Liver (tissue), 9 donors: ENCODE measurements around the gene ATP7A. TPM values are rescaled to one million over a fixed set of nuclear protein-coding genes. Genes with fewer than 3 reads are reported as not detected.
"Not testable (repeated sequence)": the region's sequence is repeated elsewhere in the genome, so short reads cannot be mapped to it uniquely, and the experiment has no call there.

ENCODE experiments used
- DNase-seq: peaks from one replicate; pipeline ENCODE4 v3.0.0-alpha.2; 2017; ENCODE audit warnings: low spot score
- H3K27ac ChIP-seq, 2 donors: one replicate each; pipeline ENCODE4 v1.7.0; 2013; ENCODE audit warnings: inconsistent platforms in 2 of 2, low read length in 2 of 2, control low read depth in 1 of 2, low read depth in 1 of 2, mild to moderate bottlenecking in 1 of 2
- H3K27me3 ChIP-seq, 4 donors: one replicate each; pipeline versions ENCODE4 v1.6.1 to v1.7.0; 2013; ENCODE audit warnings: low read length in 3 of 4, inconsistent platforms in 1 of 4, mild to moderate bottlenecking in 1 of 4, moderate library complexity in 1 of 4; ENCODE audit not compliant: control insufficient read depth in 4 of 4, insufficient read depth in 4 of 4
- H3K36me3 ChIP-seq, 4 donors: one replicate each; pipeline versions ENCODE4 v1.6.1 to v1.7.0; 2013; ENCODE audit warnings: low read length in 3 of 4, mild to moderate bottlenecking in 3 of 4, low read depth in 1 of 4, moderate library complexity in 1 of 4; ENCODE audit not compliant: control insufficient read depth in 4 of 4, insufficient read depth in 3 of 4
- H3K4me1 ChIP-seq, 4 donors: one replicate each; pipeline versions ENCODE4 v1.6.1 to v1.7.0; 2013; ENCODE audit warnings: low read length in 3 of 4, mild to moderate bottlenecking in 3 of 4, moderate library complexity in 1 of 4; ENCODE audit not compliant: control insufficient read depth in 4 of 4, insufficient read depth in 4 of 4
- H3K4me3 ChIP-seq, 3 donors: one replicate each; pipeline versions ENCODE4 v1.6.1 to v1.7.0; 2013; ENCODE audit warnings: low read length in 3 of 3, control low read depth in 1 of 3, low read depth in 1 of 3, mild to moderate bottlenecking in 1 of 3
- H3K9ac ChIP-seq, 2 donors: one replicate each; pipeline ENCODE4 v1.7.0; 2013; ENCODE audit warnings: low read length in 2 of 2, mild to moderate bottlenecking in 2 of 2, moderate library complexity in 2 of 2, control low read depth in 1 of 2, low read depth in 1 of 2
- H3K9me3 ChIP-seq, 4 donors: one replicate each; pipeline versions ENCODE4 v1.6.1 to v1.7.0; 2013; ENCODE audit warnings: low read length in 3 of 4; ENCODE audit not compliant: control insufficient read depth in 4 of 4
- EGR1 ChIP-seq, 2 donors: IDR thresholded peaks; 2 replicates each; pipeline ENCODE4 v1.6.1; 2016 to 2018; ENCODE audit warnings: antibody characterized with exemption in 2 of 2, low read depth in 2 of 2
- FOXA1 ChIP-seq: IDR thresholded peaks from 2 replicates; pipeline ENCODE4 v1.6.1; 2016; ENCODE audit warnings: antibody characterized with exemption
- FOXA2 ChIP-seq: IDR thresholded peaks from 2 replicates; pipeline ENCODE4 v1.6.1; 2016; ENCODE audit warnings: antibody characterized with exemption
- GABPA ChIP-seq, 2 donors: IDR thresholded peaks in 1 of 2; conservative IDR thresholded peaks in 1 of 2; 2 replicates each; pipeline ENCODE4 v1.6.1; 2016; ENCODE audit warnings: antibody characterized with exemption in 2 of 2, mild to moderate bottlenecking in 1 of 2, moderate library complexity in 1 of 2
- HNF4A ChIP-seq, 2 donors: conservative IDR thresholded peaks; 2 replicates each; pipeline ENCODE4 v1.6.1; 2016; ENCODE audit warnings: antibody characterized with exemption in 2 of 2, mild to moderate bottlenecking in 2 of 2
- HNF4G ChIP-seq: IDR thresholded peaks from 2 replicates; pipeline ENCODE4 v1.6.1; 2016; ENCODE audit warnings: antibody characterized with exemption
- NR2F2 ChIP-seq: IDR thresholded peaks from 2 replicates; pipeline ENCODE4 v1.6.1; 2016; ENCODE audit warnings: antibody characterized with exemption
- RAD21 ChIP-seq, 2 donors: IDR thresholded peaks; 2 replicates each; pipeline ENCODE4 v1.6.1; 2016; ENCODE audit warnings: antibody characterized with exemption in 2 of 2, mild to moderate bottlenecking in 2 of 2
- RXRA ChIP-seq, 2 donors: IDR thresholded peaks; 2 replicates each; pipeline ENCODE4 v1.6.1; 2017 to 2018; ENCODE audit warnings: antibody characterized with exemption in 2 of 2, mild to moderate bottlenecking in 1 of 2
- SP1 ChIP-seq: IDR thresholded peaks from 2 replicates; pipeline ENCODE4 v1.6.1; 2018; ENCODE audit warnings: antibody characterized with exemption, mild to moderate bottlenecking
- TAF1 ChIP-seq: conservative IDR thresholded peaks from 2 replicates; pipeline ENCODE4 v1.6.1; 2016; ENCODE audit warnings: antibody characterized with exemption, mild to moderate bottlenecking
- YY1 ChIP-seq: IDR thresholded peaks from 2 replicates; pipeline ENCODE4 v1.6.1; 2016; ENCODE audit warnings: antibody characterized with exemption, mild to moderate bottlenecking
- WGBS: extraction: QIAGEN DNeasy Blood & Tissue Kit; methylation state at CpG from one replicate; pipeline ENCODE4 v1.1.7; 2013; 5-methylcytosine and 5-hydroxymethylcytosine counted together
- polyA plus RNA-seq, 2 donors: library from polyadenylated mRNA; stranded (reverse) in 1 of 2; unstranded in 1 of 2; fragments of 200-250 nt in 1 of 2; fragments of >200 nt in 1 of 2; fragmentation: Nextera tagmentation in 1 of 2; extraction: Ambion mirVana in 1 of 2; gene quantifications; one replicate each; pipeline versions ENCODE4 v1.2.1 to v1.2.3, GENCODE V29; 2013 to 2015
- total RNA-seq, 2 donors: library from RNA; depleted of rRNA; stranded (reverse); fragments of >200 nt; gene quantifications; one replicate each; pipeline ENCODE4 v1.2.3, GENCODE V29; 2014
- TF ChIP-seq, protein P1 (sequence below): fragments of 150-350 bp; IDR thresholded peaks from 2 replicates; pipeline ENCODE4 v1.5.1; 2017; ENCODE audit warnings: improper control_type of control experiment, low read depth, low read length; ENCODE audit not compliant: missing input control
- TF ChIP-seq, protein P2 (sequence below): IDR thresholded peaks from 2 replicates; pipeline ENCODE4 v1.6.1; 2016; ENCODE audit warnings: antibody characterized with exemption, mild to moderate bottlenecking
- TF ChIP-seq, protein P3 (sequence below): IDR thresholded peaks from 2 replicates; pipeline ENCODE4 v1.6.1; 2016; ENCODE audit warnings: antibody characterized with exemption
- TF ChIP-seq, protein P4 (sequence below): IDR thresholded peaks from 2 replicates; pipeline ENCODE4 v1.6.1; 2016; ENCODE audit warnings: antibody characterized with exemption
- donor health status: healthy.
- donor health status: healthy.
- donor health status: healthy.
- donor health status: healthy.
- donor health status: healthy.

ATP7A gene
- total and polyA plus RNA-seq, 4 donors = 0.75 to 15.3 (median 3.0) TPM

DNA sequence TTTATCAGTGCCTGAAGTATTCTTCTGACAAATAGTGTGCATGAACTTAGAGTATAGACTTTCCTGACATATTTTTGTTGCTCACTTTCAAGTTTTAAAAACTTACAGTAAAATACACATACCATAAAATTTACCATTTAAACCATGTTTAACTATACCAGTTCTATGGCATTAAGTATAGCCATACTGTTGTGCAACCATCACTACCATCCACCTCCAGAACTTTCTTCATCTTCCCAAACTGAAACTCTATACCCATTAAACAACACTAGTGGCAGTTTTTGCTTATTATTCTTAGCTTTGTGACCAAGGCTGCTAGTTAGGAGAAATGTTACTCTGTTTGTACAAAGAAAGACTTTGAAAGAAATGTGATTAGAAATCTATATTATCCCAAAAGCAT is 25.8 kb downstream of the ATP7A start (continued):
- TF ChIP-seq, protein P1, sequence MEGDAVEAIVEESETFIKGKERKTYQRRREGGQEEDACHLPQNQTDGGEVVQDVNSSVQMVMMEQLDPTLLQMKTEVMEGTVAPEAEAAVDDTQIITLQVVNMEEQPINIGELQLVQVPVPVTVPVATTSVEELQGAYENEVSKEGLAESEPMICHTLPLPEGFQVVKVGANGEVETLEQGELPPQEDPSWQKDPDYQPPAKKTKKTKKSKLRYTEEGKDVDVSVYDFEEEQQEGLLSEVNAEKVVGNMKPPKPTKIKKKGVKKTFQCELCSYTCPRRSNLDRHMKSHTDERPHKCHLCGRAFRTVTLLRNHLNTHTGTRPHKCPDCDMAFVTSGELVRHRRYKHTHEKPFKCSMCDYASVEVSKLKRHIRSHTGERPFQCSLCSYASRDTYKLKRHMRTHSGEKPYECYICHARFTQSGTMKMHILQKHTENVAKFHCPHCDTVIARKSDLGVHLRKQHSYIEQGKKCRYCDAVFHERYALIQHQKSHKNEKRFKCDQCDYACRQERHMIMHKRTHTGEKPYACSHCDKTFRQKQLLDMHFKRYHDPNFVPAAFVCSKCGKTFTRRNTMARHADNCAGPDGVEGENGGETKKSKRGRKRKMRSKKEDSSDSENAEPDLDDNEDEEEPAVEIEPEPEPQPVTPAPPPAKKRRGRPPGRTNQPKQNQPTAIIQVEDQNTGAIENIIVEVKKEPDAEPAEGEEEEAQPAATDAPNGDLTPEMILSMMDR = no peak

DNA sequence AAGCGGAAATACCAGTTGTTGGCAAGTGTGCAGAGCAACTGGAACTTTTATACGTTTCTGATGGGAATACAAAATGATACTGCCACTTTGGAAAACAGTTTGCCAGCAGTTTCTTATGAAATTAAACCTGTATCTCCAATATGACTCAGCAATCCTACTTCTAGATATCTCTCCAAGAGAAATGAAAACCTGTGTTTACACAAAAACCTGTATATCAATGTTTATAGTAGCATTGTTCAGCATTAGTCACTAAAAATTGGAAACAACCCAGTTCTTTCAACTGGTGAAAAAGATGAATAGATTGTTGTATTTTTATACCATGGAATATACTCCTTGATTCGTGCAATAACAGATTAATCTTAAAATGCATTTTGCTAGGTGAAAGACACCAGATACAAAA is 26.8 kb downstream of the ATP7A start:
- WGBS = 72% methylated on average over 3 of the region's 3 CpGs
- TF ChIP-seq NR2F2 (no peak), FOXA2 (no peak), GABPA (IDR thresholded peaks at IDR 0.05 in 1 of 2, conservative IDR thresholded peaks at IDR 0.05 in 1 of 2) (no peak), RAD21 (IDR thresholded peaks at IDR 0.05) (no peak), EGR1 (IDR thresholded peaks at IDR 0.05; ENCODE audit: low read depth in 2 of 2) (no peak), HNF4G (no peak), RXRA (IDR thresholded peaks at IDR 0.05) (no peak), YY1 (no peak), HNF4A (conservative IDR thresholded peaks at IDR 0.05) (no peak), TAF1 (no peak), SP1 (no peak)
- TF ChIP-seq, protein P2, sequence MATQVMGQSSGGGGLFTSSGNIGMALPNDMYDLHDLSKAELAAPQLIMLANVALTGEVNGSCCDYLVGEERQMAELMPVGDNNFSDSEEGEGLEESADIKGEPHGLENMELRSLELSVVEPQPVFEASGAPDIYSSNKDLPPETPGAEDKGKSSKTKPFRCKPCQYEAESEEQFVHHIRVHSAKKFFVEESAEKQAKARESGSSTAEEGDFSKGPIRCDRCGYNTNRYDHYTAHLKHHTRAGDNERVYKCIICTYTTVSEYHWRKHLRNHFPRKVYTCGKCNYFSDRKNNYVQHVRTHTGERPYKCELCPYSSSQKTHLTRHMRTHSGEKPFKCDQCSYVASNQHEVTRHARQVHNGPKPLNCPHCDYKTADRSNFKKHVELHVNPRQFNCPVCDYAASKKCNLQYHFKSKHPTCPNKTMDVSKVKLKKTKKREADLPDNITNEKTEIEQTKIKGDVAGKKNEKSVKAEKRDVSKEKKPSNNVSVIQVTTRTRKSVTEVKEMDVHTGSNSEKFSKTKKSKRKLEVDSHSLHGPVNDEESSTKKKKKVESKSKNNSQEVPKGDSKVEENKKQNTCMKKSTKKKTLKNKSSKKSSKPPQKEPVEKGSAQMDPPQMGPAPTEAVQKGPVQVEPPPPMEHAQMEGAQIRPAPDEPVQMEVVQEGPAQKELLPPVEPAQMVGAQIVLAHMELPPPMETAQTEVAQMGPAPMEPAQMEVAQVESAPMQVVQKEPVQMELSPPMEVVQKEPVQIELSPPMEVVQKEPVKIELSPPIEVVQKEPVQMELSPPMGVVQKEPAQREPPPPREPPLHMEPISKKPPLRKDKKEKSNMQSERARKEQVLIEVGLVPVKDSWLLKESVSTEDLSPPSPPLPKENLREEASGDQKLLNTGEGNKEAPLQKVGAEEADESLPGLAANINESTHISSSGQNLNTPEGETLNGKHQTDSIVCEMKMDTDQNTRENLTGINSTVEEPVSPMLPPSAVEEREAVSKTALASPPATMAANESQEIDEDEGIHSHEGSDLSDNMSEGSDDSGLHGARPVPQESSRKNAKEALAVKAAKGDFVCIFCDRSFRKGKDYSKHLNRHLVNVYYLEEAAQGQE = no peak
- TF ChIP-seq, protein P3, sequence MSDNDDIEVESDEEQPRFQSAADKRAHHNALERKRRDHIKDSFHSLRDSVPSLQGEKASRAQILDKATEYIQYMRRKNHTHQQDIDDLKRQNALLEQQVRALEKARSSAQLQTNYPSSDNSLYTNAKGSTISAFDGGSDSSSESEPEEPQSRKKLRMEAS = no peak
- no peaks in the 10 kb centered on the region for H3K36me3 ChIP-seq
- H3K27ac ChIP-seq = no peak overlapping the region
- H3K9ac ChIP-seq = no peak overlapping the region
- no peak overlapping the region for H3K4me3 ChIP-seq
- no peaks in the 10 kb centered on the region for H3K27me3 ChIP-seq
- H3K4me1 ChIP-seq = no peaks in the 10 kb centered on the region
- H3K9me3 ChIP-seq = no peaks in the 10 kb centered on the region
- DNase-seq = no peak

DNA sequence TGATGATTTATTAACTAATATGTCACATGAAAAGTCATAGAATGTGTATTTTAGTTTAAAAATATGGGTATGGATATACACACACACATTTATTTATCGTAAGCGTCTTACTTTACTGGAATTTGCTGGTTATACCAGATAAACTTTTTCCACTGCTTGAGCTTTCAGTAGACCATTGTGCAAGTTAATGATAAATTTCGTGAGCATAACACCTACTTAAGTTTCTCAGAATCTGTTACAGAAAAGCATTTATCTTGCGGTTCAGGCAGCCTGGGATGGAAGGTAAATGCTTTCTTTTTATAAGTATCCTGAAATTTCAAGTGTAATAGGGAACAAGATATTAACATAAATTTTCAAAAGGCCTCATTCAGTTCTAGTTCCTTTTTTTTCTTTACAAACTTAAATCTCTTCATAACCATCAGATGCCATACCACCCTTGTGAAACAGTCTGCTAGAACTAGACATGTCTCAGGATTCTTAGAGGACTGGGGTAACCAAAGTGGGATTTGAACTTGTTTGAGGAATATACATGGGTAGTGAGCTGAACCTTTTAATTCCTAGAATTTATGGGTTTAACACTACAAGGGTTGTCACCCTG is 27.7 kb downstream of the ATP7A start:
- 93% methylated on average over 4 of the region's 4 CpGs for WGBS
- no peak for TF ChIP-seq RAD21 (IDR thresholded peaks at IDR 0.05)
- no peak for TF ChIP-seq HNF4G
- TF ChIP-seq, protein P4, sequence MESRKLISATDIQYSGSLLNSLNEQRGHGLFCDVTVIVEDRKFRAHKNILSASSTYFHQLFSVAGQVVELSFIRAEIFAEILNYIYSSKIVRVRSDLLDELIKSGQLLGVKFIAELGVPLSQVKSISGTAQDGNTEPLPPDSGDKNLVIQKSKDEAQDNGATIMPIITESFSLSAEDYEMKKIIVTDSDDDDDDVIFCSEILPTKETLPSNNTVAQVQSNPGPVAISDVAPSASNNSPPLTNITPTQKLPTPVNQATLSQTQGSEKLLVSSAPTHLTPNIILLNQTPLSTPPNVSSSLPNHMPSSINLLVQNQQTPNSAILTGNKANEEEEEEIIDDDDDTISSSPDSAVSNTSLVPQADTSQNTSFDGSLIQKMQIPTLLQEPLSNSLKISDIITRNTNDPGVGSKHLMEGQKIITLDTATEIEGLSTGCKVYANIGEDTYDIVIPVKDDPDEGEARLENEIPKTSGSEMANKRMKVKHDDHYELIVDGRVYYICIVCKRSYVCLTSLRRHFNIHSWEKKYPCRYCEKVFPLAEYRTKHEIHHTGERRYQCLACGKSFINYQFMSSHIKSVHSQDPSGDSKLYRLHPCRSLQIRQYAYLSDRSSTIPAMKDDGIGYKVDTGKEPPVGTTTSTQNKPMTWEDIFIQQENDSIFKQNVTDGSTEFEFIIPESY = no peak
- TF ChIP-seq TAF1 = no peak
- no peak for TF ChIP-seq HNF4A (conservative IDR thresholded peaks at IDR 0.05)
- no peak for TF ChIP-seq FOXA1
- TF ChIP-seq GABPA (IDR thresholded peaks at IDR 0.05 in 1 of 2, conservative IDR thresholded peaks at IDR 0.05 in 1 of 2) = no peak
- Histone ChIP-seq H3K36me3 (no peaks in the 10 kb centered on the region), H3K9ac (no peak overlapping the region), H3K27ac (no peak overlapping the region), H3K27me3 (no peaks in the 10 kb centered on the region), H3K4me1 (no peaks in the 10 kb centered on the region), H3K4me3 (no peak overlapping the region), H3K9me3 (no peaks in the 10 kb centered on the region)
- no peak for DNase-seq

DNA sequence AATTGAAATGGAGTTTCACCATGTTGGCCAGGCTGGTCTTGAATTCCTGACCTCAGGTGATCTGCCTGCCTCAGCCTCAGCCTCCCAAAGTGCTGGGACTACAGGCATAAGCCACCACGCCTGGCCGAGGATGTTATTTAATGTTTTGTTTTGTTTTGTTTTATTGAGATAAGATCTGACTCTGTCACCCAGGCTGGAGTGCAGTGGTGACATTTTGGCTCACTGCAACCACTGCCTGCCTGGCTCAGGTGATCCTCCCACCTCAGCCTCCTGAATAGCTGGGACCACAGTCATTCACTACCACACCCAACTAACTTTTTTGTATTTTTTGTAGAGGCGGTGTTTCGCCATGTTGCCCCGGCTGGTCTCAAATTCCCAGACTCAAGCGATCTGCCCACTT is 34.5 kb downstream of the ATP7A start:
- not testable (repeated sequence) for H3K4me3 ChIP-seq

More for the DNA sequence above, 34.5 kb downstream of the ATP7A start:
- H3K27ac ChIP-seq, H3K9ac ChIP-seq, DNase-seq, H3K36me3 ChIP-seq, H3K4me1 ChIP-seq, H3K9me3 ChIP-seq, H3K27me3 ChIP-seq: not testable (repeated sequence)
- WGBS = 97% methylated on average over 6 of the region's 6 CpGs
